ENCODE measurements around the gene TSEN34. TPM values are rescaled to one million over a fixed set of nuclear protein-coding genes. Genes with fewer than 3 reads are reported as not detected.
A peak's percentile ranks its signal among the peaks of the same experiment; 100 is the strongest.

TSEN34 gene
- 10 to 100 TPM; 17.9 to 55.0 TPM for polyA plus RNA-seq

DNA sequence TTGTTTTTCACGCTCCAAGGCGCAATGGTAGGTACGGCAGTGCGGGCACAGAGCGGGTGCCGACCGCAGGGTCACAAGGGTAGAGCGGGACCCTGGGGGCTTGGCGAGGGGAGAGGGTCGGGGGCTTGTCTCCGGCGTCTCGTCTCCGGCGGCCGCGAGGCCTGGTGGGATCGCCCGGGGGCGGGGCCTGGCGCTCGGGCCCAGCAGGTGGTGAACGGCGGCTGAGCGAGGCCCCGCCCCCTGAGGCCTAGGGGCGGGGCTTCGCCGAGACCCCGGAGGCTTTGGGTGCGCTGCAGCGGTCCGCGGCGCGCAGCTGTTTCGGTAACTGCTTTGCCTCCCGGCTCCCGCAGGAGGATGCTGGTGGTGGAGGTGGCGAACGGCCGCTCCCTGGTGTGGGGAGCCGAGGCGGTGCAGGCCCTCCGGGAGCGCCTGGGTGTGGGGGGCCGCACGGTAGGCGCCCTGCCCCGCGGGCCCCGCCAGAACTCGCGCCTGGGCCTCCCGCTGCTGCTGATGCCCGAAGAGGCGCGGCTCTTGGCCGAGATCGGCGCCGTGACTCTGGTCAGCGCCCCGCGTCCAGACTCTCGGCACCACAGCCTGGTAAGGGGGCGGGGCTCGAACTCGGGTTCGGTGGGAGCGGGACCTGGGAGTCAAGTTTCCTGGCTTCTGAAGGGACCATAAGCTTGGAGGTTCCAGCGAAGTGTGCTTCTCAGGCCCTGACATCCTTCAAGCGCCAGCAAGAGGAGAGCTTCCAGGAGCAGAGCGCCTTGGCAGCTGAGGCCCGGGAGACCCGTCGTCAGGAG lies at the start of gene TSEN34:
TSEN34 (plus strand) TSS at position 298 of the 800 bp plus-strand sequence; CDS start at position 355, 57 bp downstream.
- Histone ChIP-seq H3K4me3 (ENCODE audit: low read depth in 1 of 2, low read length in 2 of 2) (peak within 1 kb of the TSS; percentile 74 to 78), H3K27ac (ENCODE audit: low read depth in 2 of 2, low read length in 1 of 2) (peak within 1 kb of the TSS; percentile 99), H3K36me3 (ENCODE audit: control insufficient read depth in 2 of 2, insufficient read depth in 2 of 2, low read length in 1 of 2) (peaks cover 0 to 8% of the 10 kb centered on the region in 2 donors), H3K4me1 (ENCODE audit: control insufficient read depth in 2 of 2, insufficient read depth in 2 of 2, low read length in 1 of 2) (peaks cover 2 to 11% of the 10 kb centered on the region in 2 donors), H3K27me3 (ENCODE audit: control insufficient read depth in 1 of 2, insufficient read depth in 2 of 2, low read length in 2 of 2) (no peaks in the 10 kb centered on the region), H3K9me3 (ENCODE audit: control insufficient read depth in 2 of 2, insufficient read depth in 1 of 2, low read depth in 1 of 2, low read length in 1 of 2) (no peaks in the 10 kb centered on the region)
- 1% methylated on average over 76 to 77 of the region's 77 CpGs for WGBS, 2 donors

GRCh38 chr19:54141356-54141755 lies 49.8 kb upstream of the TSEN34 start:
- H3K4me1 ChIP-seq (ENCODE audit: control insufficient read depth in 2 of 2, insufficient read depth in 2 of 2, low read length in 1 of 2): peaks cover 2 to 18% of the 10 kb centered on the region in 2 donors
- no peak overlapping the region for H3K27ac ChIP-seq (ENCODE audit: low read depth in 2 of 2, low read length in 1 of 2)
- 84 to 90% methylated on average over 3 of the region's 3 CpGs for WGBS, 2 donors
- no peak overlapping the region for H3K4me3 ChIP-seq (ENCODE audit: low read depth in 1 of 2, low read length in 2 of 2)
- H3K36me3 ChIP-seq (ENCODE audit: control insufficient read depth in 2 of 2, insufficient read depth in 2 of 2, low read length in 1 of 2): peaks cover 36 to 47% of the 10 kb centered on the region in 2 donors
- H3K27me3 ChIP-seq (ENCODE audit: control insufficient read depth in 1 of 2, insufficient read depth in 2 of 2, low read length in 2 of 2): no peaks in the 10 kb centered on the region
- H3K9me3 ChIP-seq (ENCODE audit: control insufficient read depth in 2 of 2, insufficient read depth in 1 of 2, low read depth in 1 of 2, low read length in 1 of 2): no peaks in the 10 kb centered on the region

- Histone ChIP-seq H3K27ac (ENCODE audit: low read depth in 2 of 2, low read length in 1 of 2) (no peak overlapping the region), H3K4me1 (ENCODE audit: control insufficient read depth in 2 of 2, insufficient read depth in 2 of 2, low read length in 1 of 2) (peaks cover 2 to 18% of the 10 kb centered on the region in 2 donors), H3K4me3 (ENCODE audit: low read depth in 1 of 2, low read length in 2 of 2) (no peak overlapping the region), H3K36me3 (ENCODE audit: control insufficient read depth in 2 of 2, insufficient read depth in 2 of 2, low read length in 1 of 2) (peaks cover 45 to 56% of the 10 kb centered on the region in 2 donors), H3K27me3 (ENCODE audit: control insufficient read depth in 1 of 2, insufficient read depth in 2 of 2, low read length in 2 of 2) (no peaks in the 10 kb centered on the region), H3K9me3 (ENCODE audit: control insufficient read depth in 2 of 2, insufficient read depth in 1 of 2, low read depth in 1 of 2, low read length in 1 of 2) (no peaks in the 10 kb centered on the region)
- 77 to 90% methylated on average over 7 of the region's 7 CpGs for WGBS, 2 donors
Measured at GRCh38 chr19:54142166-54142780, 48.8 kb upstream of the TSEN34 start.

DNA sequence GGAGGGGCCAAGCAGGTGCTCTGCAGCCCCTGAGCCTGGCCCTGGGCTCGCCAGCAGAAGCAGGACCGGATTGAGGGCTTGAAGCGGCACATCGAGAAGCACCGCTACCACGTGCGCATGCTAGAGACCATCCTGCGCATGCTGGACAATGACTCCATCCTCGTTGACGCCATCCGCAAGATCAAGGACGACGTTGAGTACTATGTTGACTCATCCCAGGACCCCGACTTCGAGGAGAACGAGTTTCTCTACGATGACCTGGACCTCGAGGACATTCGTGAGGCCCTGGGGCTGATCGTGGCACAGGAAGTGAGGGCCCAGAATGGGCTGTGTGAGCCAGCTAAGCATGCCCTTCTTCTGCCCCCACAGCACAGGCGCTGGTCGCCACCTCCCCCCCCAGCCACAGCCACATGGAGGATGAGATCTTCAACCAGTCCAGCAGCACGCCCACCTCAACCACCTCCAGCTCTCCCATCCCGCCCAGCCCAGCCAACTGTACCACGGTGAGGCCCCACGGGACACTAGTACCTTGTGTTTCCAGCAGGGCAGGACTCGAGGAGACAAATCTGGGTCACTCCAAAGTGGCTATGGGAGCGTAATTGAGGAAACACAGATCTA lies 45.5 kb upstream of the TSEN34 start:
- WGBS, 2 donors: 92% methylated on average over 28 of the region's 28 CpGs
- Histone ChIP-seq H3K27me3 (ENCODE audit: control insufficient read depth in 1 of 2, insufficient read depth in 2 of 2, low read length in 2 of 2) (no peaks in the 10 kb centered on the region), H3K4me3 (ENCODE audit: low read depth in 1 of 2, low read length in 2 of 2) (no peak overlapping the region), H3K4me1 (ENCODE audit: control insufficient read depth in 2 of 2, insufficient read depth in 2 of 2, low read length in 1 of 2) (peaks cover 0 to 5% of the 10 kb centered on the region in 2 donors), H3K36me3 (ENCODE audit: control insufficient read depth in 2 of 2, insufficient read depth in 2 of 2, low read length in 1 of 2) (peaks cover 47 to 70% of the 10 kb centered on the region in 2 donors), H3K9me3 (ENCODE audit: control insufficient read depth in 2 of 2, insufficient read depth in 1 of 2, low read depth in 1 of 2, low read length in 1 of 2) (no peaks in the 10 kb centered on the region), H3K27ac (ENCODE audit: low read depth in 2 of 2, low read length in 1 of 2) (no peak overlapping the region)

- no peaks in the 10 kb centered on the region for H3K4me1 ChIP-seq (ENCODE audit: control insufficient read depth in 2 of 2, insufficient read depth in 2 of 2, low read length in 1 of 2)
- H3K27ac ChIP-seq (ENCODE audit: low read depth in 2 of 2, low read length in 1 of 2): no peak overlapping the region
- peaks cover 52 to 80% of the 10 kb centered on the region in 2 donors for H3K36me3 ChIP-seq (ENCODE audit: control insufficient read depth in 2 of 2, insufficient read depth in 2 of 2, low read length in 1 of 2)
- H3K4me3 ChIP-seq (ENCODE audit: low read depth in 1 of 2, low read length in 2 of 2): no peak overlapping the region
- no peaks in the 10 kb centered on the region for H3K9me3 ChIP-seq (ENCODE audit: control insufficient read depth in 2 of 2, insufficient read depth in 1 of 2, low read depth in 1 of 2, low read length in 1 of 2)
- WGBS, 2 donors: 67 to 77% methylated on average over 3 of the region's 3 CpGs
- H3K27me3 ChIP-seq (ENCODE audit: control insufficient read depth in 1 of 2, insufficient read depth in 2 of 2, low read length in 2 of 2): no peaks in the 10 kb centered on the region
Measured at GRCh38 chr19:54147676-54148075, 43.4 kb upstream of the TSEN34 start.

DNA sequence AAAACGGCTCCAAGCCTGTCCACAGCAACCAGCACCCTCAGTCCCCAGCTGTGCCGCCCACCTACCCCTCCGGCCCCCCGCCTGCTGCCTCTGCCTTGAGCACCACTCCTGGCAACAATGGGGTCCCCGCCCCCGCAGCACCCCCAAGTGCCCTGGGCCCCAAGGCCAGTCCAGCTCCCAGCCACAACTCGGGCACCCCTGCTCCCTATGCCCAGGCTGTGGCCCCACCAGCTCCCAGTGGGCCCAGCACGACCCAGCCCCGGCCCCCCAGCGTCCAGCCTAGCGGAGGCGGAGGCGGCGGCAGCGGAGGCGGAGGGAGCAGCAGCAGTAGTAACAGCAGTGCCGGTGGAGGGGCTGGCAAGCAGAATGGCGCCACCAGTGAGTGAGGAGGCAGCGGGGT lies 43.0 kb upstream of the TSEN34 start:
- Histone ChIP-seq H3K4me1 (ENCODE audit: control insufficient read depth in 2 of 2, insufficient read depth in 2 of 2, low read length in 1 of 2) (no peaks in the 10 kb centered on the region), H3K27ac (ENCODE audit: low read depth in 2 of 2, low read length in 1 of 2) (no peak overlapping the region), H3K9me3 (ENCODE audit: control insufficient read depth in 2 of 2, insufficient read depth in 1 of 2, low read depth in 1 of 2, low read length in 1 of 2) (no peaks in the 10 kb centered on the region), H3K36me3 (ENCODE audit: control insufficient read depth in 2 of 2, insufficient read depth in 2 of 2, low read length in 1 of 2) (peaks cover 52 to 80% of the 10 kb centered on the region in 2 donors), H3K4me3 (ENCODE audit: low read depth in 1 of 2, low read length in 2 of 2) (no peak overlapping the region), H3K27me3 (ENCODE audit: control insufficient read depth in 1 of 2, insufficient read depth in 2 of 2, low read length in 2 of 2) (no peaks in the 10 kb centered on the region)
- WGBS, 2 donors: 82 to 86% methylated on average over 19 of the region's 19 CpGs

DNA sequence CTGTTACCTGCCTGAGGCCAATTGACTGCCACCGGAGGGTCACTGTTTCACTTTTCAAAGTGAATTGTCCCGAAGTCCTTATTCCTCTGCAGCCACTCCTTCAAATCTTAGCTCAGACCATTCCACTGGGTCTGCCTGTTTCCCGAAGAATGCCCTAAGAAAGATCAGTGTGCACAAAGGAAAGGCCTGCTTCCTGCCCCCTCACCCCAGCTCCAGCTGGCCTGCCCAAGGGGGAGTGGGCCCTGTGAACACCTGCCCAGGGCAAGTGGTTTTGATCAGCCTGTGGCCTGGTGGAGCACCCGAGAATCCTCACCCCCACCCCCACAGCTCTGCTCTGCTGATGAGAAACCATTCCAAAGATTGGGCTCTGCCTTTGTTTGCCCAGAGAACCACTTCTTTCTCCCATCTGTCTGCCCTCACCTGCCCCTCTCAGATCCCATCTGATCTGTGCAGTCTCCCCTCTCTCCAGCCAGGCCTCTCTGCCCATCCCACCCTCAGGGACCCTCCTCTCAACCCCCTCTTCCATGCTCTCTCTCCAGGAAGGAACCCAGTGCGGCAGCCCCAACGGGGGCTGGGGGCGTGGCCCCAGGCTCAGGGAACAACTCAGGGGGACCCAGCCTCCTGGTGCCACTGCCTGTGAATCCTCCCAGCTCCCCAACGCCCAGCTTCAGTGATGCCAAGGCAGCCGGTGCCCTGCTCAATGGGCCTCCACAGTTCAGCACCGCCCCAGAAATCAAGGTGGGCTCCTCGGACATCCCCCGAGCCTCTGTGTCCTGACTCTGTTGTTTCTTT lies 41.9 kb upstream of the TSEN34 start:
- Histone ChIP-seq H3K36me3 (ENCODE audit: control insufficient read depth in 2 of 2, insufficient read depth in 2 of 2, low read length in 1 of 2) (peaks cover 45 to 80% of the 10 kb centered on the region in 2 donors), H3K4me3 (ENCODE audit: low read depth in 1 of 2, low read length in 2 of 2) (no peak overlapping the region), H3K4me1 (ENCODE audit: control insufficient read depth in 2 of 2, insufficient read depth in 2 of 2, low read length in 1 of 2) (no peaks in the 10 kb centered on the region), H3K27ac (ENCODE audit: low read depth in 2 of 2, low read length in 1 of 2) (no peak overlapping the region), H3K27me3 (ENCODE audit: control insufficient read depth in 1 of 2, insufficient read depth in 2 of 2, low read length in 2 of 2) (no peaks in the 10 kb centered on the region), H3K9me3 (ENCODE audit: control insufficient read depth in 2 of 2, insufficient read depth in 1 of 2, low read depth in 1 of 2, low read length in 1 of 2) (no peaks in the 10 kb centered on the region)
- WGBS, 2 donors: 81 to 87% methylated on average over 12 of the region's 12 CpGs

DNA sequence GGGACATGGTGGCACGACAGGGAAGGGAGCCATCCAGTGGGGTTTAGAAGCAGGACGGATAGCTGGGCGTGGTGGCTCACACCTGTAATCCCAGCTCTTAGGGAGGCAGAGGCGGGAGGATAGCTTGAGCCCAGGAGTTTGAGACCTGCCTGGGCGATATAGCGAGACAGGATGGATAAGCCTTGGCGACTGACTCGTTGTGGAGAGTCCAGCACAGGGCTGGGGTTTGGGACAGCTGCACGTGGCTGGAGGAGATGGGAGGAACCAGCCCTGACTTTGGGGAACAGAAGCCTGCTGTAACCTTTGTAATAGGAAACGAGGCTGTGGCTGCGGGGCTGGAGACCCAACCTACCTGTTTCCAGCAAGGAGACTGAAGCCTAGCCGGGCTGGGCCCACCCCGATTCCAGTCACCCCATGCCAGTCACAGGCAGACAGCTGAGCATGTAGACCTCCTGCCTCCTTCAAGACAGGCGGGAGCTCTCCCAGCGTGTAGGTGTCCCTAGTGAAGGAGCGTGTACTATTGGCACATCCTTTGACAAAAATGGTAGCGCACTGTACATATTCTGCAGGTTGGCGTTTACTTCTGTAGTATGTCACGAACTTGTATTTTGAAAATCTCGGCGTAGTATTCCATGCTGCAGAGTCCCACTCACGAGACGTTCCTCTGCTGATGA lies 39.6 kb upstream of the TSEN34 start:
- 81% methylated on average over 23 of the region's 23 CpGs for WGBS, 2 donors
- H3K9me3 ChIP-seq (ENCODE audit: control insufficient read depth in 2 of 2, insufficient read depth in 1 of 2, low read depth in 1 of 2, low read length in 1 of 2): no peaks in the 10 kb centered on the region
- H3K4me3 ChIP-seq (ENCODE audit: low read depth in 1 of 2, low read length in 2 of 2): no peak overlapping the region
- H3K27ac ChIP-seq (ENCODE audit: low read depth in 2 of 2, low read length in 1 of 2): no peak overlapping the region
- peaks cover 51 to 76% of the 10 kb centered on the region in 2 donors for H3K36me3 ChIP-seq (ENCODE audit: control insufficient read depth in 2 of 2, insufficient read depth in 2 of 2, low read length in 1 of 2)
- H3K4me1 ChIP-seq (ENCODE audit: control insufficient read depth in 2 of 2, insufficient read depth in 2 of 2, low read length in 1 of 2): no peaks in the 10 kb centered on the region
- H3K27me3 ChIP-seq (ENCODE audit: control insufficient read depth in 1 of 2, insufficient read depth in 2 of 2, low read length in 2 of 2): no peaks in the 10 kb centered on the region

GRCh38 chr19:54152267-54152666 lies 38.8 kb upstream of the TSEN34 start:
- Histone ChIP-seq H3K4me1 (ENCODE audit: control insufficient read depth in 2 of 2, insufficient read depth in 2 of 2, low read length in 1 of 2) (no peaks in the 10 kb centered on the region), H3K9me3 (ENCODE audit: control insufficient read depth in 2 of 2, insufficient read depth in 1 of 2, low read depth in 1 of 2, low read length in 1 of 2) (no peaks in the 10 kb centered on the region), H3K27me3 (ENCODE audit: control insufficient read depth in 1 of 2, insufficient read depth in 2 of 2, low read length in 2 of 2) (no peaks in the 10 kb centered on the region), H3K36me3 (ENCODE audit: control insufficient read depth in 2 of 2, insufficient read depth in 2 of 2, low read length in 1 of 2) (peaks cover 50 to 72% of the 10 kb centered on the region in 2 donors), H3K27ac (ENCODE audit: low read depth in 2 of 2, low read length in 1 of 2) (no peak overlapping the region), H3K4me3 (ENCODE audit: low read depth in 1 of 2, low read length in 2 of 2) (no peak overlapping the region)
- WGBS, 2 donors: 91 to 94% methylated on average over 11 to 12 of the region's 12 CpGs
